Naive thymus-derived CD4-positive, alpha-beta T cell (primary cell): ENCODE data around the gene P2RY8. TPM values are rescaled to one million over a fixed set of nuclear protein-coding genes. Genes with fewer than 3 reads are reported as not detected.
A peak's percentile ranks its signal among the peaks of the same experiment; 100 is the strongest.

ENCODE experiments used
- ATAC-seq: fragments of 150-1000 bp; cut with Tn5 transposase; 2 replicates; pipeline ENCODE4 v1.10.0; 2021; ENCODE audit warnings: mild to moderate bottlenecking, moderate library complexity
- CTCF ChIA-PET: fragments of 350-600 bp; sonication (Branson Sonifier 250); formaldehyde crosslinking; loops from one replicate; lab custom pipeline; 2021; ENCODE audit warnings: antibody characterized with exemption; lab: Charles Lee
- POLR2A ChIA-PET: fragments of 350-600 bp; sonication (Branson Sonifier 250); formaldehyde crosslinking; loops from one replicate; lab custom pipeline; 2021; ENCODE audit warnings: antibody characterized with exemption, inconsistent platforms; lab: Charles Lee
- DNase-seq, 9 donors: peaks; one replicate each; pipeline versions ENCODE4 v3.0.0 to v3.0.0-alpha.2; 2020 to 2022; ENCODE audit warnings: mixed read lengths in 1 of 9
- H3K27ac ChIP-seq: one replicate; pipeline ENCODE4 v1.7.0; 2013; ENCODE audit warnings: mild to moderate bottlenecking, low read depth, low read length, moderate library complexity
- H3K27me3 ChIP-seq, 2 donors: one replicate each; pipeline ENCODE4 v1.7.0; 2013; ENCODE audit warnings: low read length in 2 of 2, mild to moderate bottlenecking in 2 of 2, moderate library complexity in 2 of 2; ENCODE audit not compliant: control insufficient read depth in 2 of 2, insufficient read depth in 2 of 2
- H3K36me3 ChIP-seq, 3 experiments: 1 replicate in 2 of 3; 2 replicates in 1 of 3; pipeline ENCODE4 v1.7.0; 2013; ENCODE audit warnings: low read length in 3 of 3, mild to moderate bottlenecking in 3 of 3, moderate library complexity in 1 of 3; ENCODE audit not compliant: insufficient read depth in 3 of 3, control insufficient read depth in 2 of 3
- H3K4me1 ChIP-seq, 2 donors: one replicate each; pipeline ENCODE4 v1.7.0; 2013; ENCODE audit warnings: low read length in 2 of 2, mild to moderate bottlenecking in 2 of 2, moderate library complexity in 1 of 2; ENCODE audit not compliant: control insufficient read depth in 2 of 2, insufficient read depth in 2 of 2
- H3K4me3 ChIP-seq: 2 replicates; pipeline ENCODE4 v1.7.0; 2013; ENCODE audit warnings: mild to moderate bottlenecking, low read length
- H3K9me3 ChIP-seq, 3 experiments: 1 replicate in 2 of 3; 2 replicates in 1 of 3; pipeline ENCODE4 v1.7.0; 2013; ENCODE audit warnings: low read length in 3 of 3; ENCODE audit not compliant: control insufficient read depth in 2 of 3
- H3K27ac Mint-ChIP-seq, 9 donors: one replicate each; pipeline ENCODE4 v1.8.0; 2020 to 2022; ENCODE audit warnings: mixed read lengths in 9 of 9, mild to moderate bottlenecking in 8 of 9, moderate library complexity in 5 of 9, inconsistent platforms in 2 of 9
- H3K27me3 Mint-ChIP-seq, 5 donors: one replicate each; pipeline ENCODE4 v1.8.0; 2021 to 2022; ENCODE audit warnings: mixed read lengths in 5 of 5, mild to moderate bottlenecking in 1 of 5
- H3K36me3 Mint-ChIP-seq, 5 donors: one replicate each; pipeline ENCODE4 v1.8.0; 2020 to 2022; ENCODE audit warnings: mixed read lengths in 5 of 5, mild to moderate bottlenecking in 3 of 5, inconsistent platforms in 1 of 5
- H3K4me1 Mint-ChIP-seq, 7 donors: one replicate each; pipeline ENCODE4 v1.8.0; 2020 to 2022; ENCODE audit warnings: mixed read lengths in 7 of 7, mild to moderate bottlenecking in 3 of 7, inconsistent platforms in 1 of 7
- H3K4me3 Mint-ChIP-seq, 10 donors: one replicate each; pipeline ENCODE4 v1.8.0; 2020 to 2022; ENCODE audit warnings: mild to moderate bottlenecking in 10 of 10, mixed read lengths in 10 of 10, moderate library complexity in 6 of 10, inconsistent platforms in 2 of 10
- H3K9me3 Mint-ChIP-seq, 11 donors: one replicate each; pipeline ENCODE4 v1.8.0; 2020 to 2022; ENCODE audit warnings: mixed read lengths in 11 of 11, mild to moderate bottlenecking in 4 of 11, inconsistent platforms in 1 of 11, moderate library complexity in 1 of 11
- intact Hi-C, 2 donors: fragments of 100-400 bp; cut with micrococcal nuclease; formaldehyde crosslinking; loops; one replicate each; pipeline ENCODE4 v1.15.1; 2023
- polyA plus RNA-seq, 2 donors: library from polyadenylated mRNA; unstranded; fragments of 300-500 nt; fragmentation: Illumina TruSeq; gene quantifications; one replicate each; pipeline ENCODE4 v1.2.3, GENCODE V29; 2021
- total RNA-seq, 6 experiments: library from RNA in 5 of 6; stranded (reverse) in 5 of 6; gene quantifications; 1 replicate in 5 of 6; 2 replicates in 1 of 6; pipeline ENCODE4 v1.2.3 and lab custom pipeline; 2021 to 2026

P2RY8 gene
- total and polyA plus RNA-seq, 7 experiments from 2014 or later: 109 to 277 (median 149) TPM

GRCh38 chrX:1443496-1444075 lies 93.4 kb downstream of the P2RY8 start:
- H3K9me3 Mint-ChIP-seq: peaks cover 9 to 62% (median 26%) of the 10 kb centered on the region in 11 donors
- Histone ChIP-seq H3K27ac (no peak overlapping the region), H3K4me3 (no peak overlapping the region), H3K36me3 (peaks cover 0 to 28% (median 0%) of the 10 kb centered on the region in 3 experiments), H3K9me3 (peaks cover 0 to 19% (median 0%) of the 10 kb centered on the region in 3 experiments), H3K4me1 (no peaks in the 10 kb centered on the region), H3K27me3 (no peaks in the 10 kb centered on the region)
- peaks cover 0 to 9% (median 7%) of the 10 kb centered on the region in 7 donors for H3K4me1 Mint-ChIP-seq
- no peaks in the 10 kb centered on the region for H3K27me3 Mint-ChIP-seq
- H3K27ac Mint-ChIP-seq: no peak overlapping the region
- ChIA-PET CTCF (no interaction called here), POLR2A (no interaction called here)
- H3K4me3 Mint-ChIP-seq: no peak overlapping the region
- DNase-seq: peak in 1 of 9 donors; percentile 16
- intact Hi-C loops: no loop called here
- H3K36me3 Mint-ChIP-seq: peaks cover 24 to 76% (median 62%) of the 10 kb centered on the region in 5 donors
- no peak for ATAC-seq

GRCh38 chrX:1442724-1443367 lies 94.1 kb downstream of the P2RY8 start:
- Mint-ChIP-seq H3K27me3 (no peaks in the 10 kb centered on the region), H3K9me3 (peaks cover 8 to 61% (median 20%) of the 10 kb centered on the region in 11 donors), H3K27ac (peak overlapping the region in 1 of 9 donors; percentile 32), H3K36me3 (peaks cover 21 to 76% (median 62%) of the 10 kb centered on the region in 5 donors), H3K4me1 (peaks cover 0 to 8% (median 4%) of the 10 kb centered on the region in 7 donors), H3K4me3 (no peak overlapping the region)
- DNase-seq (peak in 1 of 9 donors; percentile 6), ATAC-seq (no peak)
- H3K4me1 ChIP-seq: no peaks in the 10 kb centered on the region
- H3K27me3 ChIP-seq: no peaks in the 10 kb centered on the region
- CTCF ChIA-PET: no interaction called here
- no peak overlapping the region for H3K27ac ChIP-seq
- peaks cover 0 to 16% (median 0%) of the 10 kb centered on the region in 3 experiments for H3K9me3 ChIP-seq
- POLR2A ChIA-PET: no interaction called here
- H3K36me3 ChIP-seq: peaks cover 0 to 35% (median 0%) of the 10 kb centered on the region in 3 experiments
- no peak overlapping the region for H3K4me3 ChIP-seq
- intact Hi-C loops: no loop called here

GRCh38 chrX:1442016-1442665 lies 94.8 kb downstream of the P2RY8 start:
- no peak overlapping the region for H3K4me3 ChIP-seq
- CTCF ChIA-PET: no interaction called here
- Mint-ChIP-seq H3K9me3 (peaks cover 8 to 58% (median 18%) of the 10 kb centered on the region in 11 donors), H3K4me3 (no peak overlapping the region), H3K36me3 (peaks cover 25 to 76% (median 62%) of the 10 kb centered on the region in 5 donors), H3K27ac (peak overlapping the region in 1 of 9 donors; percentile 9), H3K4me1 (peaks cover 0 to 8% (median 4%) of the 10 kb centered on the region in 7 donors), H3K27me3 (no peaks in the 10 kb centered on the region)
- ATAC-seq (no peak), DNase-seq (peak in 1 of 9 donors; percentile 19)
- H3K4me1 ChIP-seq: no peaks in the 10 kb centered on the region
- intact Hi-C loops: no loop called here
- H3K36me3 ChIP-seq: peaks cover 0 to 43% (median 0%) of the 10 kb centered on the region in 3 experiments
- no peak overlapping the region for H3K27ac ChIP-seq
- peaks cover 0 to 9% (median 0%) of the 10 kb centered on the region in 3 experiments for H3K9me3 ChIP-seq
- no peaks in the 10 kb centered on the region for H3K27me3 ChIP-seq
- POLR2A ChIA-PET: no interaction called here

- CTCF ChIA-PET: no interaction called here
- peaks cover 7 to 51% (median 13%) of the 10 kb centered on the region in 11 donors for H3K9me3 Mint-ChIP-seq
- ATAC-seq: no peak
- H3K4me1 ChIP-seq: no peaks in the 10 kb centered on the region
- H3K27me3 Mint-ChIP-seq: no peaks in the 10 kb centered on the region
- no peaks in the 10 kb centered on the region for H3K27me3 ChIP-seq
- H3K36me3 ChIP-seq: peaks cover 0 to 55% (median 3%) of the 10 kb centered on the region in 3 experiments
- intact Hi-C loops: no loop called here
- H3K4me3 Mint-ChIP-seq: no peak overlapping the region
- H3K27ac Mint-ChIP-seq: no peak overlapping the region
- no peak for DNase-seq
- H3K4me1 Mint-ChIP-seq: peaks cover 0 to 8% (median 2%) of the 10 kb centered on the region in 7 donors
- H3K36me3 Mint-ChIP-seq: peaks cover 27 to 78% (median 60%) of the 10 kb centered on the region in 5 donors
- H3K27ac ChIP-seq: no peak overlapping the region
- POLR2A ChIA-PET: no interaction called here
- H3K4me3 ChIP-seq: no peak overlapping the region
- peaks cover 0 to 9% (median 0%) of the 10 kb centered on the region in 3 experiments for H3K9me3 ChIP-seq
These were observed 96.5 kb downstream of the P2RY8 start for GRCh38 chrX:1440506-1440905.

- no peaks in the 10 kb centered on the region for H3K27me3 Mint-ChIP-seq
- Histone ChIP-seq H3K9me3 (no peaks in the 10 kb centered on the region), H3K27ac (no peak overlapping the region), H3K4me3 (no peak overlapping the region), H3K27me3 (no peaks in the 10 kb centered on the region), H3K4me1 (no peaks in the 10 kb centered on the region), H3K36me3 (peaks cover 0 to 53% (median 3%) of the 10 kb centered on the region in 3 experiments)
- no peaks in the 10 kb centered on the region for H3K4me1 Mint-ChIP-seq
- H3K9me3 Mint-ChIP-seq: peaks cover 0 to 18% (median 1%) of the 10 kb centered on the region in 11 donors
- ATAC-seq (peak; percentile 17), DNase-seq (no peak)
- H3K36me3 Mint-ChIP-seq: peaks cover 16 to 54% (median 39%) of the 10 kb centered on the region in 5 donors
- H3K4me3 Mint-ChIP-seq: no peak overlapping the region
- ChIA-PET POLR2A (no interaction called here), CTCF (no interaction called here)
- intact Hi-C loops: no loop called here
- H3K27ac Mint-ChIP-seq: peak overlapping the region in 1 of 9 donors; percentile 23
These were observed 101.6 kb downstream of the P2RY8 start for GRCh38 chrX:1435241-1435895.

GRCh38 chrX:1434871-1435240 lies 102.1 kb downstream of the P2RY8 start:
- Histone ChIP-seq H3K9me3 (no peaks in the 10 kb centered on the region), H3K4me3 (no peak overlapping the region), H3K36me3 (peaks cover 0 to 55% (median 3%) of the 10 kb centered on the region in 3 experiments), H3K4me1 (no peaks in the 10 kb centered on the region), H3K27me3 (no peaks in the 10 kb centered on the region), H3K27ac (no peak overlapping the region)
- ATAC-seq (no peak), DNase-seq (no peak)
- no peaks in the 10 kb centered on the region for H3K27me3 Mint-ChIP-seq
- H3K36me3 Mint-ChIP-seq: peaks cover 16 to 55% (median 40%) of the 10 kb centered on the region in 5 donors
- no peak overlapping the region for H3K4me3 Mint-ChIP-seq
- no peaks in the 10 kb centered on the region for H3K4me1 Mint-ChIP-seq
- CTCF ChIA-PET: no interaction called here
- intact Hi-C loops: no loop called here
- no peak overlapping the region for H3K27ac Mint-ChIP-seq
- POLR2A ChIA-PET: no interaction called here
- H3K9me3 Mint-ChIP-seq: peaks cover 0 to 18% (median 0%) of the 10 kb centered on the region in 11 donors
